PC-9 (cell line): ENCODE measurements around the gene PDE4B.

Experiments
- CTCF ChIP-seq: fragments of 200-600 bp; sonication (generic); conservative IDR thresholded peaks from 2 replicates; pipeline ENCODE4 v1.6.1; 2017; ENCODE audit warnings: mixed run types, antibody characterized with exemption, mild to moderate bottlenecking, moderate library complexity
- EZH2 ChIP-seq: fragments of 200-600 bp; sonication (generic); IDR thresholded peaks from 2 replicates; pipeline ENCODE4 v1.8.0; 2017; ENCODE audit warnings: antibody characterized with exemption, low read depth

GRCh38 chr1:65813956-65814355 is 21.3 kb downstream of the PDE4B start:
- no peak for TF ChIP-seq CTCF
- TF ChIP-seq EZH2, result no peak
